SHP77 treated with DMSO at 0.1 percent for 48 hours (cell line): ENCODE results near the gene TUBGCP4.

ENCODE experiments used
- DNase-seq: peaks from one replicate; lab custom pipeline; 2025; lab: John Stamatoyannopoulos, UW

The TUBGCP4 gene

DNA sequence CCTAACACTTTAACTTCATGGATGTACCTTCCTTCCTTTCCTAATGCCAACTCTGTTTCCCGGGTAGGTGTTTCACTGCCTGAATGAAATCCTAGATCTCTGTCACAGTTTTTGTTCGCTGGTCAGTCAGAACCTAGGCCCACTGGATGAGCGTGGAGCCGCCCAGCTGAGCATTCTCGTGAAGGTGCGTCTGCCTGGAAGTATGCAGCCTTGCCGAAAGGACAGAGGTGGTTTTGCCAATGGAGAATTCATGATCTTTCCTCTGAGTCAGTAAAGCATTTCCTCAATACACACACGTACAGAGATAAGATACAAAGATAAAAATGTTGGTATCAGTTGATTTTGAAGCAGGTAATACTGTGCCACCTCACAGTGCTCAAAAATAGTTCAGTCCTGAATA is 32.7 kb downstream of the TUBGCP4 start:
- no peak for DNase-seq

GRCh38 chr15:43404130-43404529 is 33.2 kb downstream of the TUBGCP4 start:
- no peak for DNase-seq

GRCh38 chr15:43406189-43406588 is 35.3 kb downstream of the TUBGCP4 start:
- DNase-seq: no peak

- DNase-seq: no peak
These were observed 35.9 kb downstream of the TUBGCP4 start for GRCh38 chr15:43406808-43407207.

DNA sequence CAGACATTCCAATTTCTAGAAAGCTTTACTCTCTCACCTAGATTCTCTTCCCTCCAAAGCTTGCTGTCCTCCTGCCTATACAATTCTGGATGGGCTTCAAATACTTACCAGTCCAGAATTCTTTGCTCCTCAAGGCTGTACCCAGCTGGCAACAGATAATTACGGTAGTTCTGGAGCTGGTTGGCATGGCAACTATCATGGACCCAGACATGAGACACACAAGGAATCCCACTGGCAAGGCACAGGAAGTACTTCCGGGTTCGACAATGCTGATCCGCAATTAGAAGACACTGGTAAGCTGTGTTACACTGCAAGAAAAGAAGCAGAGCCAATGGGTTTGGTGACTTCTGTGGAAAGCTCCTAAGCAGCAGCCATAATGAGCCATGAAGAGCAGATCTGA is 37.9 kb downstream of the TUBGCP4 start:
- DNase-seq: no peak

DNA sequence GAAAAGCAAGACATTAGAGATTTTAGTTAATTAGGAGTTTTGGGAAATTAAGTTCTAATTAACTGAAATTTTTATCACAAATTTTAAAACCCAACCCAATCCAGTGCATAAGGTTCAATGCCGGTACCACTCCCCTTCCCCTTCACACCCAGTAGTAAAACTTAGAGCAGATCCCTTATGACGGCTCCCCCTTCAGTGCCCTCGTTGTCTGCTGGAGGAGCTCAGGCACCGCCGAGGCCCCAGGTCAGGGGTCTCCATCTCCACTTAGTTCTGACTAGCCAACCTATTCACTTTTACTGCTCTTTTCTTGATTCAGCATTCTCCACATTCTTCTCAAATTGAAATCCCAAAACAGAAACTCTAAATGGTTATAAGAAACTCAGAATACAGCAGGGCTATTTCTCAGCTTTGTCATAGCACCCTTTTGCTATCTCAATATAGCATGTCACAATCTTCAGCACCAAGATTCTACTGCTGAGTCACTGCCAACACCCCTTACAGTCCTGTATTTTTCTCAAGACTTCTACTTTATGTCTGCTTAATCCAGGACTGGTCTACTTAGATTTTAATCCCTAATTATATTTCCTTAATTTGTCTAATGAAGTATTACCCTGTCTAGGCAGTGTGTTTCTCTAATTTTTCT is 39.8 kb downstream of the TUBGCP4 start:
- DNase-seq: no peak

- DNase-seq: no peak
These were observed 41.2 kb downstream of the TUBGCP4 start for GRCh38 chr15:43412096-43412495.

DNA sequence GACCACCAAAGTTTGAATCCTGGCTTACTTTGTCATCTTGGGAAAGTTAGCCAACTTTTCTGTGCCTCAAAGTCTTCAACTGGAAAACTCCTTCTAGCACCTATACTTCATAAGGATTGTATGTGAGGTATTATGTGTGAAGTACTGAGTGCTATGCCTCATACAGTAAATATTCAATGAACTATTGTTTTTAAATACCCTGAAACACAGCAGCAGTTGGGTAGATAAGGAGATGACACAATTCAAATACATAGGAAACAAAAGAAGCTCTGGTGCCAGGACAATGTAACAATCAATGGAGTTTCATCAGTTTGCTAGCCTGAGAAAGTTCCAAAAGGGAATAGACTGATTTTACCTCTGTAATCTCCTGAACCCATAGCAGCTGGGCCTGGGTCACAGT is 43.3 kb downstream of the TUBGCP4 start:
- no peak for DNase-seq

DNA sequence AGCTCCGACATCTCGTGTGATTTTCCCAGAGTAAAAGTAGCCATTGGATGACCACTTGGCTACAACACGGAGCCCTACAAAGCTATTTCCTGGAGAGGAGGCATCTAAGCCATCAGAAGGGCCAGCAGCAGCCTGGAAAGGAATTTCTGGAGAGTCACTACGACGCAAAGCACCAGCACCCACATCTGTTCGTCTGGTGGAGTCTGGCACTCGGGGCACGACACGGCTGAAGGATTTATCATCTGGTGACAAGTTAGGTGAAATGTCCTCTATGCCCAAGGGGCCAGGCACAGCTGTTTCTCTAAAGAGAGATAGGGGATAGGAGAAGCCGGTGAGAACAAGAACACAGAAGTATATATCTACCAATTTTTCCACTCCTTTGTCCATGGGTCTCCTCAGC is 49.5 kb downstream of the TUBGCP4 start:
- DNase-seq: no peak

DNA sequence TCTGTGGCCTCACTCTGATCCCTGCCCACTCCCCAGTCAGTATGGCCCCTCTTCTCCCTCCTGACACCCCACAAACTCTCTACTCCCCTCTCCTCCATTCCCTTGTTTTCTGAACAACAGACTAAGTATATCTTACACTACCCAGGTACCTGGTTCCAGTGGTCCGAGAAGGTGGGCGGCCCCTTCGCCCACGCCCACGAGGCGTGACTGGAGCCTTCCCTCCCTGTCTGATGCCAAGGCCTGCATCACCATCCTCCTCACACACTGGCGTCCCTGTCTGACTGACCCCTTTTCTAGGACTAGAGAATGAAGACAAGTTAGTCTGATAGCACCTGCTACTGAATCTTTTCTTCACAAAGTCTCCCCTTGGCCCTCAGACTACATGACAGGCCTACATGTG is 50.0 kb downstream of the TUBGCP4 start:
- no peak for DNase-seq

- DNase-seq: no peak
These were observed 52.9 kb downstream of the TUBGCP4 start for GRCh38 chr15:43423793-43424192.

- no peak for DNase-seq
These were observed 58.8 kb downstream of the TUBGCP4 start for GRCh38 chr15:43429687-43430086.

- no peak for DNase-seq
These were observed 62.3 kb downstream of the TUBGCP4 start for GRCh38 chr15:43433165-43433564.

- no peak for DNase-seq
These were observed 62.9 kb downstream of the TUBGCP4 start for GRCh38 chr15:43433661-43434303.

GRCh38 chr15:43434446-43434845 is 63.5 kb downstream of the TUBGCP4 start:
- no peak for DNase-seq

GRCh38 chr15:43436395-43436794 is 65.5 kb downstream of the TUBGCP4 start:
- no peak for DNase-seq

DNA sequence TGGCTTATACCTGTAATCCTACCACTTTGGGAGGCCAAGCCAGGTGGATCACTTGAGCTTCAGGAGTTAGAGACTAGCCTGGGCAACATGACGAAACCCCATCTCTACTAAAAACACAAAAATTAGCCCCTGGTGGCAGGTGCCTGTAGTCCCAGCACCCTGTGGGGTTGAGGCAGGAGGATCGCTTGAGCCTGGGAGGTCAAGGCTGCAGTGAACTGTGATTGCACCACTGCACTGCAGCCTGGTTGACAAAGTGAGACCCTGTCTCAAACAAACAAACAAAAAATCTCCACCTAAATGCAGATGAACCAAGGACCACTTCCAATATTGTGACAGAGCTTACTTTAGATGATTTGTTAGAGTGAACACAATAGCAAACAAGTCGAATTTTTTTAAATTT is 68.4 kb downstream of the TUBGCP4 start:
- DNase-seq: no peak

GRCh38 chr15:43440721-43441281 is 69.9 kb downstream of the TUBGCP4 start:
- peak; percentile 56 for DNase-seq

GRCh38 chr15:43441316-43441715 is 70.4 kb downstream of the TUBGCP4 start:
- no peak for DNase-seq

- no peak for DNase-seq
These were observed 75.4 kb downstream of the TUBGCP4 start for GRCh38 chr15:43446344-43446743.

DNA sequence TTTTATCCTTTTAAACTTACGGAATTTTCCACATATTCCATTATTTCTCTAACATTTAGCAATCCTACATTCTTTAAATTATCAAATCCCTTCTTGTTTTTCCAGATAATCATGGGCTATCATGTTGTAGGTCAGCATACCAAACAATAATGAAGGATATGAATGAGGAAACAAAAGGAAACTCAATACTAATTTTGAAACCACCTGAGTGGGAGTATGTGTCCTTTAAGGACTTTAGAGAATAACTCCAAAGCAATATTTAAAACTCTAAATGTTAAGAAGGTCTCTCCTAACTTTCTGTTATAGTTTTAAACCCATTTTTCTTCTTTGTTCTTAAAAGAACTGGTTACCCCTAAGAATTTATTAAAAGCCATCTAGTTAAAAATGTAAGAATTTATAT is 79.1 kb downstream of the TUBGCP4 start:
- DNase-seq: no peak
